HepG2 (cell line): ENCODE measurements around the gene CREBBP.

ENCODE experiments used
- ARID2 ChIP-seq: sonication (generic); formaldehyde crosslinking; IDR thresholded peaks from 2 replicates; pipeline ENCODE4 v1.8.1; 2022; ENCODE audit warnings: mild to moderate bottlenecking, missing genetic modification reagents, borderline replicate concordance
- HDAC6 ChIP-seq: fragments of 200-600 bp; sonication (generic); IDR thresholded peaks from 2 replicates; pipeline ENCODE4 v1.7.0; 2017; ENCODE audit warnings: mild to moderate bottlenecking, antibody characterized with exemption, low read length, low read depth
- MIXL1 ChIP-seq: IDR thresholded peaks from 2 replicates; pipeline ENCODE4 v1.6.1; 2016
- PRPF4 ChIP-seq: fragments of 200-400 bp; formaldehyde crosslinking; IDR thresholded peaks from 2 replicates; pipeline ENCODE4 v1.6.1; 2016; ENCODE audit warnings: low read length, low read depth; ENCODE audit not compliant: poor library complexity, severe bottlenecking
- SP1 ChIP-seq, 2 experiments: fragments of 450-650 bp in 1 of 2; sonication (generic) in 1 of 2; formaldehyde crosslinking in 1 of 2; IDR thresholded peaks; 2 replicates each; pipeline versions ENCODE4 v1.4.0 to v1.6.1; 2016 to 2020; ENCODE audit warnings: missing genetic modification reagents in 1 of 2
- TF ChIP-seq, protein P1 (sequence below): sonication (generic); formaldehyde crosslinking; IDR thresholded peaks from 2 replicates; pipeline ENCODE4 v1.4.0; 2020; ENCODE audit warnings: missing genetic modification reagents

GRCh38 chr16:3823427-3823826 lies 57.1 kb downstream of the CREBBP start:
- TF ChIP-seq HDAC6 (no peak), SP1 (IDR thresholded peaks at IDR 0.05) (no peak), SP1 (CRISPR knock-in tag; IDR thresholded peaks at IDR 0.05) (no peak), MIXL1 (CRISPR knock-in tag) (no peak), ARID2 (CRISPR knock-in tag) (no peak), PRPF4 (no peak)
- TF ChIP-seq, protein P1, sequence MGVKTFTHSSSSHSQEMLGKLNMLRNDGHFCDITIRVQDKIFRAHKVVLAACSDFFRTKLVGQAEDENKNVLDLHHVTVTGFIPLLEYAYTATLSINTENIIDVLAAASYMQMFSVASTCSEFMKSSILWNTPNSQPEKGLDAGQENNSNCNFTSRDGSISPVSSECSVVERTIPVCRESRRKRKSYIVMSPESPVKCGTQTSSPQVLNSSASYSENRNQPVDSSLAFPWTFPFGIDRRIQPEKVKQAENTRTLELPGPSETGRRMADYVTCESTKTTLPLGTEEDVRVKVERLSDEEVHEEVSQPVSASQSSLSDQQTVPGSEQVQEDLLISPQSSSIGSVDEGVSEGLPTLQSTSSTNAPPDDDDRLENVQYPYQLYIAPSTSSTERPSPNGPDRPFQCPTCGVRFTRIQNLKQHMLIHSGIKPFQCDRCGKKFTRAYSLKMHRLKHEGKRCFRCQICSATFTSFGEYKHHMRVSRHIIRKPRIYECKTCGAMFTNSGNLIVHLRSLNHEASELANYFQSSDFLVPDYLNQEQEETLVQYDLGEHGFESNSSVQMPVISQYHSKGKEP (CRISPR knock-in tag), result no peak
